Stimulated activated naive CD8-positive, alpha-beta T cell treated with anti-CD3 and anti-CD28 coated beads, Interleukin-15, Interleukin-2, amounts not matched to agents 100 ng/mL and 50 ng/mL, for 24 hours (primary cell): ENCODE measurements around the gene IER3IP1.
A peak's percentile ranks its signal among the peaks of the same experiment; 100 is the strongest.
"Not testable (repeated sequence)": the region's sequence is repeated elsewhere in the genome, so short reads cannot be mapped to it uniquely, and the experiment has no call there.

Experiments
- H3K27ac Mint-ChIP-seq: one replicate; pipeline ENCODE4 v1.8.0; 2021; ENCODE audit warnings: mild to moderate bottlenecking, mixed read lengths
- H3K27me3 Mint-ChIP-seq: one replicate; pipeline ENCODE4 v1.8.0; 2021; ENCODE audit warnings: mixed read lengths
- H3K36me3 Mint-ChIP-seq: one replicate; pipeline ENCODE4 v1.8.0; 2021; ENCODE audit warnings: low read depth, mixed read lengths
- H3K4me1 Mint-ChIP-seq: one replicate; pipeline ENCODE4 v1.8.0; 2021; ENCODE audit warnings: low read depth, mixed read lengths
- H3K4me3 Mint-ChIP-seq: one replicate; pipeline ENCODE4 v1.8.0; 2021; ENCODE audit warnings: mild to moderate bottlenecking, mixed read lengths
- H3K9me3 Mint-ChIP-seq: one replicate; pipeline ENCODE4 v1.8.0; 2021; ENCODE audit warnings: mixed read lengths

Gene IER3IP1

DNA sequence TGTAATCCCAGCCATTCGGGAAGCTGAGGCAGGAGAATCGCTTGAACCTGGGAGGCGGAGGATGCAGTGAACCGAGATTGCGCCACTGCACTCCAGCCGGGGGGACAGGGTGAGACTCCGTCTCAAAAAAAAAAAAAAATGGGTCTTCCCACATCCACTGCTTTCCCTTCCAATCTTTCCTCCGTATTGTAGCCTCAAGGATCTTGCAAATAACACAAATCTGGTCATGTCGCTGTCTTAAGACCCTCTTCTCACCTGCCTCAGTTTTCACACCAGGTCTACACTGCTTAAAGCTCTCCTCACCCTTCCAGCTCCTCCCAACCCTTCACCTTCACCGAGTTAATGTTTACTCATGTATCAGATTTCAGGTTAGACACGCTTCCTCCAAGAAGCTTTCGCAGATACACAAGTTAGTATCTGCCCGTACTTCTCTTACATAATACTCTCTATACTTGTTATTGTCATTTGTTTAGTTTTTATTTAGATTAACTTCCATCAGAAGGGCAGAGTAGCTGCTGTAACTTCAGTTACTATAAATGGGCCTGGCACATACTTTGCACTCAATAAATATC, 1.5 kb downstream of the IER3IP1 start:
- Mint-ChIP-seq H3K9me3 (no peaks in the 10 kb centered on the region), H3K27me3 (no peaks in the 10 kb centered on the region), H3K4me1 (peaks cover 3% of the 10 kb centered on the region), H3K27ac (no peak overlapping the region), H3K36me3 (no peaks in the 10 kb centered on the region), H3K4me3 (no peak overlapping the region)

DNA sequence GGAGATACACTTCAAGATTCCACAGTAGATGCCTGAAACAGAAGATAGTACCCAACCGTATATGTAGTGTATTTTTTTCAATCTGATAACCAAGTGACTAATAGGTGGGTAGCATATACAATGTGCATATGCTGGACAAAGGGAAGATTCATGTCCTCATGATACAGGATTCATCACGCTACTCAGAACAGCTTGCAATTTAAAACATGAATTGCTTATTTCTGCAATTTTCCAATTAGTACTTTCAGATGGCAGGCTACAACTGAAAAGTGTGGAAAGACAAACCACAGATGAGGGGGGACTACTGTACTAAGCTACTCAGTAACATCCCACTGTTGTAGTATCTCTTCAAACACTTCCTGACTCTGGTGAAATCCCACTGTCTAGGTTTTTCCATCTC, 3.7 kb downstream of the IER3IP1 start:
- no peaks in the 10 kb centered on the region for H3K27me3 Mint-ChIP-seq
- no peak overlapping the region for H3K4me3 Mint-ChIP-seq
- H3K4me1 Mint-ChIP-seq: peaks cover 14% of the 10 kb centered on the region
- H3K9me3 Mint-ChIP-seq: no peaks in the 10 kb centered on the region
- no peak overlapping the region for H3K27ac Mint-ChIP-seq
- H3K36me3 Mint-ChIP-seq: no peaks in the 10 kb centered on the region

GRCh38 chr18:47168913-47169312, 7.3 kb downstream of the IER3IP1 start:
- Mint-ChIP-seq H3K4me3 (no peak overlapping the region), H3K36me3 (peaks cover 14% of the 10 kb centered on the region), H3K27ac (no peak overlapping the region), H3K27me3 (no peaks in the 10 kb centered on the region), H3K4me1 (peaks cover 27% of the 10 kb centered on the region), H3K9me3 (no peaks in the 10 kb centered on the region)

DNA sequence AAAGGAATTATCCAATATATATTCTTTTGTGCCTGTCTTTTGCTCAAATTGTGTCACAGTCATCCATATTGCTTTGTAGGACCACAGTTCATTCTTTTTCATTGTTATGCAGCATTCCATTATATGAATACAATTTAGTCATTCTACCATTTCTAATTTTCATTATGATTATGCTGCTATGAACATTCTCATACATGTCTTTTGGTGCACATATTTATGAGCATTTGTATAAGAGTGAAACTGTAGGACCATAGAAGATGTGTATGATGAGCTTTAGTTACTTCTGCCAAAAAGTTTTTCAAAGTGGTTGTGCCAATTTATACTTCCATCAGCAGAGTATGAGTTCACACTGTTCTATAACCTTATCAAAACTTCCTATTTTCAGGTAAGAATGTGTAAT, 7.7 kb downstream of the IER3IP1 start:
- peaks cover 14% of the 10 kb centered on the region for H3K36me3 Mint-ChIP-seq
- H3K4me1 Mint-ChIP-seq: peaks cover 31% of the 10 kb centered on the region
- no peak overlapping the region for H3K4me3 Mint-ChIP-seq
- no peaks in the 10 kb centered on the region for H3K9me3 Mint-ChIP-seq
- no peak overlapping the region for H3K27ac Mint-ChIP-seq
- H3K27me3 Mint-ChIP-seq: no peaks in the 10 kb centered on the region

- Mint-ChIP-seq H3K36me3 (peaks cover 23% of the 10 kb centered on the region), H3K27ac (no peak overlapping the region), H3K4me1 (peaks cover 43% of the 10 kb centered on the region), H3K4me3 (no peak overlapping the region), H3K27me3 (no peaks in the 10 kb centered on the region), H3K9me3 (no peaks in the 10 kb centered on the region)
These were observed 9.9 kb downstream of the IER3IP1 start for GRCh38 chr18:47166294-47166693.

- Mint-ChIP-seq H3K27me3 (no peaks in the 10 kb centered on the region), H3K4me3 (no peak overlapping the region), H3K9me3 (no peaks in the 10 kb centered on the region), H3K4me1 (peaks cover 33% of the 10 kb centered on the region), H3K36me3 (peaks cover 28% of the 10 kb centered on the region), H3K27ac (no peak overlapping the region)
These were observed 12.9 kb downstream of the IER3IP1 start for GRCh38 chr18:47163241-47163640.

DNA sequence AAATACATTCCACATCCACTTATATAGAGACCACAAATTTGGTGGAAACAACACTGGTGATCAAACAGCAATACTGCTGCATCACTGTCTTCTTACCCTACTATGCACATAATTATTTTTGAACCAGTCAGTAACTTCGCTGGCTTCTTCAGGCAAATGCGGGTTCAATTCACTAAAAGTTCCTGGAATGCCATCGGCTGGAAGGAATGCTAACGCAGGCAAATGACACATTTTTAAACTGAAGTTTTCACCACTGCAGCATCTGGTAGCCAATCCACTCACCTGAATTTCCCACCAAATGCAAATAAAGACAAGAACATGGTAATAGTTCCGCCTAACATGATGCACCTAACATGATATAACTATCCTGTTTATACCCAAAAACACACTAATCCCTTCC, 15.9 kb downstream of the IER3IP1 start:
- no peaks in the 10 kb centered on the region for H3K9me3 Mint-ChIP-seq
- no peaks in the 10 kb centered on the region for H3K27me3 Mint-ChIP-seq
- no peak overlapping the region for H3K4me3 Mint-ChIP-seq
- H3K4me1 Mint-ChIP-seq: peaks cover 26% of the 10 kb centered on the region
- H3K36me3 Mint-ChIP-seq: peaks cover 23% of the 10 kb centered on the region
- no peak overlapping the region for H3K27ac Mint-ChIP-seq

- peaks cover 33% of the 10 kb centered on the region for H3K36me3 Mint-ChIP-seq
- not testable (repeated sequence) for H3K27me3 Mint-ChIP-seq, H3K4me3 Mint-ChIP-seq, H3K9me3 Mint-ChIP-seq, H3K27ac Mint-ChIP-seq
- peaks cover 11% of the 10 kb centered on the region for H3K4me1 Mint-ChIP-seq
These were observed 17.8 kb downstream of the IER3IP1 start for GRCh38 chr18:47158404-47158803.

DNA sequence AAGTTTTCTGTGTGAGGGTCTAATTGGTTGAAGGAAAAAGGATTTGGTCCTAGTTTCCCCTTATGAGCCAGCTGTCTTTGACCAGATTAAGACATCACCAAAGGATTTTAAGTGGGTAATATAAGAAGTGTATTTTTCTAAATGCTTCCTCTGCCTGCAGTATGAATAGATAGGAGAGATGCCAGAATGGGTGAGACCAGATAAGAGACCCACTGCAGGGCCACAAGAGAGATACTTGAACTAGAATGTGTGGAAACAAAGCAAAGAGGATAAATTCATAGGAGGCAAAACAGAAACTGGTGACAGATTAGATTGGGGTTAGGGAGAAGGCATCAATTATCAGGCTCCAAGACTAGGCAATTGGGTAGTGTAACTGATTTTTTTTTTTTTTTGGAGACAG, 24.7 kb downstream of the IER3IP1 start:
- Mint-ChIP-seq H3K27me3 (no peaks in the 10 kb centered on the region), H3K36me3 (peaks cover 19% of the 10 kb centered on the region), H3K4me3 (peak overlapping the region; percentile 94), H3K9me3 (no peaks in the 10 kb centered on the region), H3K27ac (peak overlapping the region; percentile 61), H3K4me1 (peaks cover 36% of the 10 kb centered on the region)

DNA sequence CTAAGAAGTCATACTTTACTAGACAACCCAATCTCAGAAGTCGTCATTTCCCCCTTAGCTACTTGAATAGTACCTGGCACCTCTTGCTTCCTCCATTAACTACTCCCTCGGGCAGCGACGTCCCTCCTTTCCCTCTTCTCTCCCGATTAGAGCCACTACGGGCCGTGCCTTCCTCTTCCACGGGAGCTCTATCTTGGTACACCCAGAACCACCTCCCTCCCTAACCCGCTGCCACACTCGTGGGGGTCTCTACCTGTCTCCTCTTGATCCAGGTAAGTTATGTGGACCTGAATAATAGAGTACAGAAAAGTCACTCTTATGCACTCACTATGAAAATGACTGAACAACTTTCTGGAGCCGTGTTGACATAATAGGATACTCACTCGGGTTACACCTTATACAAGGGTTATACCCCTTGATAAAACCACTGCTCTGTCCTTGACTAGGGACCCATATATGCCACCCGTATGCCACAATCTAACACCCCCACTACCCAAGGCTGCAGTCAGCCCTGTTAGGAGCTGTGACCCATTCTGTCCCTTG, 25.3 kb downstream of the IER3IP1 start:
- Mint-ChIP-seq H3K9me3 (no peaks in the 10 kb centered on the region), H3K27ac (peak overlapping the region; percentile 96), H3K4me3 (peak overlapping the region; percentile 94), H3K4me1 (peaks cover 36% of the 10 kb centered on the region), H3K27me3 (no peaks in the 10 kb centered on the region), H3K36me3 (peaks cover 18% of the 10 kb centered on the region)

DNA sequence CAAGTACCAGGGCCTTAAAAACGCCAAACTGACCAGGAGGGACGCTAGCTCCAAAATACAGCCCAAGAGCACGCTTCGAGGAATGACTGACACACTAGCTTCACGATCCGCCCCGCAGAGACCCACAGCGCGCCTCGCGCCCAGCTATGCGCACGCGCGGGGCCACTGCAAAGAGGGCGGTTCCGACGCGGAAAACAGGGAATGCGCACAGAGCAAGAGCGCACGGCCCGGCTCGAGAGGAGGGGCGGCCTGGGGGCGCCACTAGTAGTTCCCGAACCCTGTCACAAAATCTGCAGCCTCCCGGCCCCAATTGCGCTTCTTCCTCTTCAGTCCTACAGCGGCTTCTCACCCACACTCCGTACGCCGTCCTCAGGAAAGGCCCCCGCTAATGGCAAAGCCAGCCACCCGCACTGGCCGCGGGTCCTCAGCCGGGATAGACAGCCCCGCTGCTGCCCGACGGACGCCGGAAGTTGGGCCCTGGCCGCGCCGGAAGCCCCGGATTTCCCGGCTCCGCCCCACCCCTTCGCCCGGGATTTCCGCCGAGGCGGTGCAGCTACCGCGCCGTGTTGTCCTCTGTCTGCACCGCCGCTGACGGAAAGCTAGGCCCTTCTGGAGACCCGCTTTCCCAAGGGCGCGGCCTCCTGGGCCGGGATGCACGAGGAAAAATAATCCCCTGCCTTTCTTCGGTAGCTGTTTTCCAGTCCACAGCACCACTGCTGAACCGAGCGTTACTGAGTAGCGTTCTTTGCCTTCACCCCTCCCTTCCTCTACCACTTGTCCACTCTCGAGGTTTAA, 25.9 kb downstream of the IER3IP1 start, which contains the start of gene HDHD2:
HDHD2 (minus strand) TSS at position 472 of the 795 bp plus-strand sequence. CDS start 14,061 bp downstream, outside the sequence.
- Mint-ChIP-seq H3K27me3 (no peaks in the 10 kb centered on the region), H3K4me1 (peaks cover 36% of the 10 kb centered on the region), H3K9me3 (no peaks in the 10 kb centered on the region), H3K36me3 (peaks cover 23% of the 10 kb centered on the region), H3K4me3 (peak within 1 kb of the TSS; percentile 94), H3K27ac (peak within 1 kb of the TSS; percentile 96)

GRCh38 chr18:47149457-47150028, 26.6 kb downstream of the IER3IP1 start:
- Mint-ChIP-seq H3K9me3 (no peaks in the 10 kb centered on the region), H3K27me3 (no peaks in the 10 kb centered on the region), H3K4me1 (peaks cover 36% of the 10 kb centered on the region), H3K27ac (peak overlapping the region; percentile 96), H3K4me3 (peak overlapping the region; percentile 94), H3K36me3 (peaks cover 21% of the 10 kb centered on the region)

DNA sequence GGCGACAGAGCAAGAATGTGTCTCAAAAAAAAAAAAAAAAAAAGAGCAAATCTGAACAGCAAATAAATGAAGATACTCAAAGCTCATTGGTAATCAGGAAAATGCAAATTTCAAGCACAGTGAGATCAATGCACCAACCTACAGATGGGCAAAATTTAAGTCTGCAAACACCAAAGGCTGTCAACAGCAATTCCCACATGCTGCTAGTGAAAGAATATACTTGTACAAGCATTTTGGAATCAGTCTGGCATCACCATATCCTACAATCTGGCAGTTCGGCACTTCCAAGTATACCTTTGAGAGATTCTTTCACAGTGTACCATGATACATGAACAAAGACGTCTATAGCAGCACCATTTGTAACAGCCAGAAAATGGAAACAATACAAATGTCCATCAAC, 30.0 kb downstream of the IER3IP1 start:
- H3K9me3 Mint-ChIP-seq: no peaks in the 10 kb centered on the region
- H3K4me1 Mint-ChIP-seq: peaks cover 32% of the 10 kb centered on the region
- no peaks in the 10 kb centered on the region for H3K27me3 Mint-ChIP-seq

GRCh38 chr18:47143899-47144485, 32.2 kb downstream of the IER3IP1 start:
- Mint-ChIP-seq H3K9me3 (no peaks in the 10 kb centered on the region), H3K27me3 (no peaks in the 10 kb centered on the region), H3K36me3 (peaks cover 31% of the 10 kb centered on the region), H3K27ac (no peak overlapping the region), H3K4me3 (no peak overlapping the region), H3K4me1 (peaks cover 14% of the 10 kb centered on the region)

More for the DNA sequence above, 30.0 kb downstream of the IER3IP1 start:
- Mint-ChIP-seq H3K27ac (no peak overlapping the region), H3K36me3 (peaks cover 27% of the 10 kb centered on the region), H3K4me3 (no peak overlapping the region)

- Mint-ChIP-seq H3K4me3 (no peak overlapping the region), H3K9me3 (no peaks in the 10 kb centered on the region), H3K4me1 (peaks cover 6% of the 10 kb centered on the region), H3K27me3 (no peaks in the 10 kb centered on the region), H3K36me3 (peaks cover 40% of the 10 kb centered on the region), H3K27ac (no peak overlapping the region)
These were observed 33.0 kb downstream of the IER3IP1 start for GRCh38 chr18:47143153-47143552.
